Panc1 (cell line): ENCODE data around the gene SLX9. TPM values are rescaled to one million over a fixed set of nuclear protein-coding genes. Genes with fewer than 3 reads are reported as not detected.

Experiments
- ATAC-seq: fragments of 200-7000 bp; cut with Tn5 transposase; 2 replicates; pipeline ENCODE4 v1.9.1; 2020; ENCODE audit warnings: mild to moderate bottlenecking, moderate library complexity
- BruUV-seq: library from RNA; stranded (reverse); fragments of 400-500 nt; replicated peaks from 2 replicates; lab custom pipeline; 2021; lab: Mats Ljungman, UMichigan
- CTCF ChIA-PET: fragments of 300-600 bp; sonication (Branson Sonifier 250); formaldehyde crosslinking; loops from one replicate; lab custom pipeline; 2022; ENCODE audit warnings: antibody characterized with exemption; lab: Charles Lee
- POLR2A ChIA-PET: fragments of 300-600 bp; sonication (Branson Sonifier 250); formaldehyde crosslinking; loops from one replicate; lab custom pipeline; 2022; ENCODE audit warnings: antibody characterized with exemption; lab: Charles Lee
- DNase-seq: peaks from one replicate; pipeline ENCODE4 v3.0.0-alpha.2; 2010; ENCODE audit warnings: low read depth, low spot score
- H3K27ac ChIP-seq: 2 replicates; pipeline ENCODE4 v1.5.1; 2011; ENCODE audit warnings: mild to moderate bottlenecking, low read length, inconsistent platforms
- H3K27me3 ChIP-seq: fragments of 200-500 bp; sonication (Bioruptor generic); 2 replicates; pipeline ENCODE4 v1.6.0; 2014; ENCODE audit warnings: low read length, inconsistent platforms; ENCODE audit not compliant: control insufficient read depth, insufficient read depth
- H3K36me3 ChIP-seq: fragments of 200-500 bp; sonication (Bioruptor generic); 2 replicates; pipeline ENCODE4 v1.5.1; 2014; ENCODE audit warnings: inconsistent platforms, mild to moderate bottlenecking, low read length, moderate library complexity; ENCODE audit not compliant: control insufficient read depth, insufficient read depth
- H3K4me1 ChIP-seq: 2 replicates; pipeline ENCODE4 v1.5.1; 2011; ENCODE audit warnings: inconsistent platforms, mild to moderate bottlenecking, low read length, moderate library complexity; ENCODE audit not compliant: control insufficient read depth, insufficient read depth
- H3K4me3 ChIP-seq, 2 experiments: 2 replicates each; pipeline ENCODE4 v1.5.1; 2011 to 2012; ENCODE audit warnings: low read depth in 2 of 2, low read length in 2 of 2, mild to moderate bottlenecking in 2 of 2, inconsistent platforms in 1 of 2, moderate library complexity in 1 of 2
- H3K9me3 ChIP-seq: fragments of 200-500 bp; sonication (Bioruptor generic); 2 replicates; pipeline ENCODE4 v1.5.1; 2014; ENCODE audit warnings: low read depth, mild to moderate bottlenecking, inconsistent platforms, low read length, moderate library complexity; ENCODE audit not compliant: control insufficient read depth, insufficient read depth
- CTCF ChIP-seq: fragments of 450-650 bp; IDR thresholded peaks from 2 replicates; pipeline ENCODE4 v1.5.1; 2017; ENCODE audit warnings: mild to moderate bottlenecking
- REST ChIP-seq, 2 experiments: IDR thresholded peaks; 2 replicates each; pipeline ENCODE4 v1.6.1; 2011 to 2012; ENCODE audit warnings: low read depth in 2 of 2, control low read depth in 1 of 2, low read length in 1 of 2, mild to moderate bottlenecking in 1 of 2, moderate library complexity in 1 of 2; ENCODE audit not compliant: insufficient read depth in 1 of 2
- SIN3A ChIP-seq: IDR thresholded peaks from 2 replicates; pipeline ENCODE4 v1.6.1; 2012; ENCODE audit warnings: low read depth, mild to moderate bottlenecking, low read length, moderate library complexity, borderline replicate concordance; ENCODE audit not compliant: insufficient read depth
- in situ Hi-C: cut with HindIII; loops from 2 replicates; pipeline ENCODE4 v1.10.0; 2016; ENCODE audit warnings: low sequenced_read_pairs, low pct_unique_long_range_greater_than_20kb
- intact Hi-C: fragments of 100-400 bp; cut with micrococcal nuclease; formaldehyde crosslinking; loops from one replicate; pipeline ENCODE4 v1.10.0; 2022; ENCODE audit not compliant: unreplicated experiment
- total RNA-seq: library from RNA; stranded (reverse); gene quantifications from one replicate; pipeline ENCODE4 v1.2.1, GENCODE V29; 2021; ENCODE audit not compliant: unreplicated experiment

SLX9 gene
- total RNA-seq, 1 experiment from 2014 or later = 50.9 TPM

GRCh38 chr21:44902268-44903049 lies 37.4 kb upstream of the SLX9 start:
- ATAC-seq (no peak), DNase-seq (no peak)
- CTCF ChIA-PET = no interaction called here
- H3K36me3 ChIP-seq = no peaks in the 10 kb centered on the region
- in situ Hi-C loops (no loop called here), intact Hi-C loops (no loop called here)
- H3K27ac ChIP-seq = no peak overlapping the region
- no peaks in the 10 kb centered on the region for H3K4me1 ChIP-seq
- TF ChIP-seq SIN3A = no peak
- POLR2A ChIA-PET = no interaction called here
- H3K4me3 ChIP-seq = no peak overlapping the region
- no peaks in the 10 kb centered on the region for H3K9me3 ChIP-seq
- BruUV-seq = no TSS peak
- H3K27me3 ChIP-seq = no peaks in the 10 kb centered on the region

GRCh38 chr21:44903050-44903685 lies 36.7 kb upstream of the SLX9 start:
- Histone ChIP-seq H3K4me1 (no peaks in the 10 kb centered on the region), H3K9me3 (no peaks in the 10 kb centered on the region), H3K4me3 (no peak overlapping the region), H3K36me3 (no peaks in the 10 kb centered on the region), H3K27me3 (no peaks in the 10 kb centered on the region), H3K27ac (no peak overlapping the region)
- TF ChIP-seq SIN3A = no peak
- no peak for DNase-seq
- no peak for ATAC-seq
- ChIA-PET POLR2A (no interaction called here), CTCF (no interaction called here)
- intact Hi-C loops = no loop called here
- no TSS peak for BruUV-seq
- in situ Hi-C loops = no loop called here

- intact Hi-C loops = no loop called here
- no peak for ATAC-seq
- no peaks in the 10 kb centered on the region for H3K27me3 ChIP-seq
Observed at GRCh38 chr21:44903689-44904088, 36.1 kb upstream of the SLX9 start.

More at GRCh38 chr21:44903689-44904088, 36.1 kb upstream of the SLX9 start:
- no peak for TF ChIP-seq REST (IDR thresholded peaks at IDR 0.05; ENCODE audit: insufficient read depth in 1 of 2, low read depth in 2 of 2, low read length in 1 of 2)
- TF ChIP-seq CTCF = no peak
- BruUV-seq = no TSS peak
- POLR2A ChIA-PET = no interaction called here
- in situ Hi-C loops = no loop called here
- no peak overlapping the region for H3K4me3 ChIP-seq
- DNase-seq = no peak
- no peaks in the 10 kb centered on the region for H3K4me1 ChIP-seq
- no peaks in the 10 kb centered on the region for H3K9me3 ChIP-seq
- CTCF ChIA-PET = no interaction called here
- no peak overlapping the region for H3K27ac ChIP-seq
- no peaks in the 10 kb centered on the region for H3K36me3 ChIP-seq
